GM19099 (cell line): ENCODE data around the gene NDST3.

Experiments used
- POLR2A ChIP-seq: IDR thresholded peaks from 3 replicates; pipeline ENCODE4 v1.6.1; 2011; ENCODE audit warnings: low read depth; ENCODE audit not compliant: insufficient read length; ENCODE audit errors: extremely low read depth

Gene NDST3

DNA sequence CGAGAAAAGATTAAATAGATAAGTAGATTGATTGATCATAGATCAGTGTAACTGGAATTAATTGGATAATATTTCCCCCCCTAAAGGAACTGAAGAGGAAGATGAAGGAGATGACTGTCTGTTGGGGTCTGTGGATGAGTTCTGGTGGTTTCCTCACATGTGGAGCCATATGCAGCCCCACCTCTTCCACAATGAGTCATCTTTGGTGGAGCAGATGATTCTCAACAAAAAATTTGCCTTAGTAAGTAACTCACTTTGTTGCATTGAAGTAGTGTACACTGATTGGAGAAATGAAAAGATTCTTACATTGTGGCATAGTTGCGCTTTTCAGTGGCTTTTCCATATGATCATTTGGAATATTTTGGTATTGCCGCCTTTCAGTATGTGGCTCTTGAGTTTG lies 80.4 kb downstream of the NDST3 start:
- TF ChIP-seq POLR2A, result no peak

DNA sequence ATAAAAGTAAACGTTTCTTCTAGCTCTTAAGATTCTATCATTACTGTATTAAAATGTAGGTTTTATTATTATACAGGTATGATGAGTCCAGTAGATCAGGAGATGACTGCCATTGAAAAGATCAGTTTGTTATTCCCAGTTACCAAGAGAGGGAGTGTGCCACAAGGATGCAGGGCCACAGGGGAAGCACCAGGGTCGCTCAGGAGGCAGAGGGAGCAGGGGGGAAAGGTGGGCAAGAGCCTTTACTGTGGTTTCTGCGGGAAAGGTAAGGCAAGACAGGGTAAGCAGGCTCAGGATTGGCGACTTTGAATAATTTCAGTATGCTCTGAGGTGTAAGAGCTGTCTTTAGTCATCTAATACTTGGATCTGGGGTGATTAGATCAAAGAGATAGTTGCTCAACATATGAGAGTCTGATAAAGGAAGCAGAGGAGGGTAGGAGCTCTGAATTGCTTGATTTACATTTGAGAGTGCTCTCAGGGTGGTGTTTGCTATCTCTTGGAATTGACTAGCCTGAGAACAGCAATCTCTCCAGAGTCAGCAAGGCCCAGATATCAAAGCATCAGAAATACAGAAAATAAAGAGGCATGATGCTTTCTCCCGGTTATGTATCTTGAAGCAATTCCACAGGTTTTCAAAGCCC lies 86.0 kb downstream of the NDST3 start:
- TF ChIP-seq POLR2A, result no peak

DNA sequence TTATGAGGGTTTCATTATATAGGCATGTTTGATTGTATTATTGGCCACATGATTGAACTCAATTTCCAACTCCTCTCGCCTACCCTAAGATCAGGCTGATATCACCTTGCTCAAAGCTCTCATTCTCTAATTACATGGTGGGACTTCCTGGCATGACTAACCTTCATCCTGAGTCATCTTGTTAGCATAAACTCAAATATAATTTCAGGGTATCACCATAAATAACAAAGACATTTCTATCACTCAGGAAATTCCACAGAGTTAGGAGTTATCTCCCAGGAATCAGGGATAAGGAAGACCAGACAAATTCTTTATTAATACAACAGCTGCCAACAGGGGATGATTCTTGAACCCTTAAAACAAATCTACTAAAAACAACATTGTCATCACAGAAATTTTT lies 90.7 kb downstream of the NDST3 start:
- TF ChIP-seq POLR2A, result no peak

DNA sequence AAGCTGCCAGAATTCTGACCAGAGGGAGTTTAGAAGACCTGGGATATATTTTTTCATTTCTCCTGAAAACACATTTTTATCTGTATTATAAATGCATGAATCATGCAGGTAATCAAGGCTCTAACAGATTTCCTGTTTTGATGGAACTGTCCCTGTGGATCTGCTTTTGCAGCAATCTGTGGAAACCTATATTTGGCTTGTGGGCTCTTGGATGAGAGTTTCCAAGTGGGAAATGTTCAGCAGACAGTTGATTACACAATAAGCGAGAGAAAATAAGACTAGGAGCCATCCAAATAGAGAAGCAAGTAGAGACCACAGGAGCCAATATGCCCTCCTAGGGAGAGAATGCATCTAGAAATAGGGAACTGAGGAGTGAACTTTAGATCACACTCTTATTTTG lies 105.0 kb downstream of the NDST3 start:
- no peak for TF ChIP-seq POLR2A

DNA sequence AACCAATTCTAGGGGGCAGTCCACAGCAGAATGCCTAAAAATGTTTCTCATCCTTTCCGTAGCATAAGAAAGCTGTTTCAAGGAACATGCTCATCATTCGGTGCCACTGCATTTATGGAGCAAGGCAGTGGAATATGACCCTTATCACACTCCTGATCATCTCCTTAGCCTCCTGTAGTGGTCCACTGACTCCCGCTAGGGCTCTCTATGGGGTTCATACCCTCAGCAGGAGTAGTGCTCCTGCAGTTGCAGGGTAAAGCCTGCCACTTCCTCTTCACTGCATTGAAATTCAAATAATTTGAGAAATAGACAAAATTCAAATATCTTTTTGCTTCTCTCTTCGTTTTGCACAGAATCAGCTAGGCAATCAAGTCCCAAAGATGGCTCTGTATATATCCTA lies 107.0 kb downstream of the NDST3 start:
- no peak for TF ChIP-seq POLR2A

DNA sequence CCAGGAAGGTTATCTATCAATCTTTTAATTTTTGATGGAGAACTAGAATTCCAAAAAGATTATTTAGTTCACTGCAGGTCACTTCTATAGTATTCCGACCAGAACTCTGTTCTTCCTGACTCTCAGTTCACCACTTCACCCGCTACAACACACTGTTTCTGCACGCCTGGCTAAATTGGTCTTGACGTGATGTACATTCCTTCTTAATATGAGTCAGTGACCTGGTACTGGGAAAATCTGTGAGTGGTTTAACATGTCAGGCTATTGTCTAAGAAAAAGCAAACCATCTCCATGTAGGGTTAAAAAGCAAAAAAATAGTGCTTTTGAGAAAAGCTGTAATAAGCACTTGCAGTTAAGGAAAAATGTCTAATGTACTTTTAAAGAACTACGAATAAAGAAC lies 120.4 kb downstream of the NDST3 start:
- TF ChIP-seq POLR2A, result no peak

DNA sequence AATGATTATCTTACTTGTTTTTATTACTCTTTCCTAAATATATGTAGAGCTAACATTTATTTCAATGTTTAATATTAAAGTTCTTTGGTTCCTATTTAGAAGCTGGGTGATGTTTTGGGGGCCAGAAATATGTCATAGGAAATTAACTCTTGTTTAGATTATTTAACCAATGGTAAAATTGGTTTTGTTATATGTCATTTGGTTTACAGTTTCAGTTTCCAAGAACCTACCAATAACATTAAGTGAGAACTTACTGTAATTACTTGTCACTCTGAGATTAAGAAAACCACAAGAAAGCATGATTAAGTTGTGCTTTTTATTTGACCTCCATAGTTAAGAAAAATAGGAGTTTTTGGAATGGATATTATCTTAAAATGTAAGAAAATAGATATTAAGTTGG lies 121.2 kb downstream of the NDST3 start:
- TF ChIP-seq POLR2A, result no peak

DNA sequence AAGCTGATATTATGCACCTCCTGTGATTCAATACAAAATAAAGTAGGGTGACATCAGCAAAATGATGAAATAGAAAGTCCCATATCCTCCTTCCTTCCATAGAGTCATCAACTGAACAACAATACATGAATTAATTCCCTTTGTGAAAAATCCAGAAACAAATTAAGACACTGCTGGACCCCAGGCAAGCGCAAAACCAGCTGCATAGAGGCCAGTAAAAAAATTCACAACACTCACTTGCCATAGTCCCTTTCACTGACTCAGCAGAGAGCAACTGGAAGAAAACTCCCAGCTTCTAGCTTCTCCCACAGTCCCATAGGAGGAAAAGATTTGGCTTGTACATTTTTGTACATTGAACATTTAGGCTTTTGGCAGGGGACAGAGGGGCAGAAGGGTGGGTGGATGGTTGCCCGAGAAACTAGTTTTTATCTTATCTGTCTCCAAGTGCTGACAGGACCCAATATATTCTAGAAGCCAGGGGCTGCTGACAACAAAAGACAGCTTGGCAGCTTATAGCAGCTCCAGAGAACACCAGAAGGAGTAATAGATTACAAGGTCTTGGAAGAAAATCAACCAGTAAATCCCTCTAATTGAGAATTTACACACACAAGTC lies 124.6 kb downstream of the NDST3 start:
- no peak for TF ChIP-seq POLR2A

DNA sequence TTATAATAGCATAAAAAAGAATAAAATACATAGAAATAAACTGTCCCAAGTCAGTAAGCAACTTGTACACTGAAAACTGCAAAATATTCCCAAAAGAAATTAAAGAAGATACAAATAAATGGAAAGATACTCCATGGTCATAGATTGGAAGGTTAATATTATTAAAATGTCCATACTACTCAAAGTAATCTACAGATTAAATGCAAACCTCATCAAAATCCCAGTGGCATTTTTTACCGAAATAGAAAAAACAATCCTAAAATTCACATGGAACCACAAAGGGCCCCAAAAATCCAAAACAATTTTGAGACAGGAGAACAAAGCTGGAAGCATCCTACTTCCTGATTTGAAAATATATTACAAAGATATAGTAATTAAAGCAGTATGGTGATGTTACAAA lies 133.0 kb downstream of the NDST3 start:
- TF ChIP-seq POLR2A, result no peak

DNA sequence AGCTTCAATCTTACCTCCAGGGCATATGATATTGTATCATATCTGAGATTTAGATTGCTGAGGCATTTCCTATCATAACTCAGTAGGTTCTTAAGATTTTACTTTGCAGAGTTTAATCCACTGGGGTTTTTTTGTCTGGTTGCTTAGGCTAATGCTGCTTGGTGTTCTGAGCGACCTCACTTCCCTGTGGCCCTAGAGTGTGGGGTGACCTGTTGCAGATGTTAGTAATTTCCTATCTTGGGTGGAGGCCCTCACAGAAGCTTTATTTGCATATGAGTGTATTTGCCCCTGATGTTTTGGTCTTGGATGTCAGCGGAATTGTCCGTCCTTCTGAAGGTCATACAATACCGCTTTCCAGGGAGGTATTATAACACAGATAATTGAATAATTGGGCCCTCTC lies 137.1 kb downstream of the NDST3 start:
- no peak for TF ChIP-seq POLR2A

DNA sequence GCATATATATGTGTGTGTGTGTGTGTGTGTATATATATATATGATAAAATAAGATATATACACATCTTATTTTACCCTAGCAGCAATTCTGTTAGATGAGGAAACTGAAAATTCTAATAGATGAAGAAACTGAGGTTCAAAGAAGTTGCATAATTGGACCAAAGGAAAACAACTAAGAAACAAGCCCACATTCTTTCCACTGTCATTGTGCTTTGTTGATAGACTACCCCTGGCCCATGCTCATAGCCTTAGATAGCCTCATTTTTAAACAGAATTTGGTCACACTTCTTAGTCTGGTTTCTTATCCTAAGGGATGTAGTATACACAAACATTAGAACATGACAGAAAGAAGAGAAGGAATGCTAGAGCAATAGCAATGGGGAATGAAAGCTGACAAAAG lies 138.8 kb downstream of the NDST3 start:
- no peak for TF ChIP-seq POLR2A

DNA sequence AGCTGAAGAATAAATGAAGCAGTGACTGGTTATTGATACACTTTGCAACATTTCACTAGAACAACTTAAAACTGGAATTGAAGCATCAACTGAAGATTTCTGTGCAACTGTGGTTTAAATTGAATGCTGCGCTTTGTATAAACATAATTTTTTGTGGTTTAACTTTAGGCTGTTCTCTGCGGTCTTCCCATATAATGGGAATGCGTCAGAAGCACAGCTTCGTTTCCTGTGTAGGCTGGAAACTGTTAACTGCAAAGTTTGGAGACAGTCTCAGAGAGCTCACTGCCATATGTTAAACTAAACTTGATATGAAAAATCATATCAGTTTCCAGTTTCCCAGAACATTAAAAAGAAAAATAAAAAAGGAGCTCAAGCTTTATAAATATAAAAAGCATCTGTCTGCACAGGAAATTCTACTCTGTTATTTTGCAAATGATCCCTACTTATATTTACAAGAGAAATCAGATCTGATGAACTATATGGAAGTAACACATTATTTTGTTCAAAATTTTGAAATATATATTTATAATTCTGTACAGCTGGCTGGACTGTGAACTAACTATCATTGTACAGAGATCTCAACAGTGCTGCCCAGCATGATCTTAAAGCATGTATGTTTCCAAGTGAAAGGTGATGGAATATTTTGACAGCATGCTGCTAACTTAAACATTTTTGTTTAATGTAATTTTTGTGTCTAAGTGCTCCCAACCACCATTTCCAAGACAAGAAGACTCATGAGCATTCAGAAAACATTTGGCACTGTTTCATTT lies 139.9 kb downstream of the NDST3 start:
- no peak for TF ChIP-seq POLR2A

DNA sequence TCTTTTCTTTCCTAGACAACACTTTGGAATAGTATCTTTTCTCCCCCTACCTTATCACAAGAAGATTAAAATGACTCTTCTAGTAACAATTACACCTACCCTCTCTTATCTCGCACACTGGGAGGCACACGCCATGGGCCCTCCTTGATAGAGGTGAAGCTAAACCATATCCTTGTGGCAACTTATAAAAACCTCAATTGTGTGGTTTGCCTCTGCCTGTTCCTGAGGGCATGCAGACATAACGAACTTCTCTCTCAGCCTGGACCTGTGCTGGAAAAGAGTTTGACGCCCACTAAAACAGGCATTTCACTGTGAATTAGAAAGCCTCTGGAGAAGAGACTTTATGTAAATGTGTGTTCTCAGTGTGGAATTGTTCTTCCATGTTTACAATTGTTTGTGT lies 141.2 kb downstream of the NDST3 start:
- no peak for TF ChIP-seq POLR2A

DNA sequence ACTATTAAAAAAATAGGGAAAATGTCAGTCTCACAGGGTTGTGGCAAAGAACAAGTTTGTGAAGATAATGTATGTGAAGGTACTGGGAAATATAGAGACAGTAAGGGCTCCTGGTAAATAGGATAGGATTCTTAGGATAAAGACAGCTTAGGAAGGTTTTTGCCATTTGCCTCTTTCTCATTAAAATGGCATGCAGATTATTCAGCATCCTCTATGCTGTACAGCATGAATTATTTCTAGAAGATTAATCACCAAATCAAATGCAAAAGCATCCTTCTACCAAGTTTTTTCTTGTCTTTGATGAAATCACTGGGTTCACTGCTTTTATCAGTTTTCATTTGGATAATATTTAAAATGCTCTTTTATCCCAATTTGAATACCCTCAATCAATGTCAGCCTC lies 142.8 kb downstream of the NDST3 start:
- no peak for TF ChIP-seq POLR2A

DNA sequence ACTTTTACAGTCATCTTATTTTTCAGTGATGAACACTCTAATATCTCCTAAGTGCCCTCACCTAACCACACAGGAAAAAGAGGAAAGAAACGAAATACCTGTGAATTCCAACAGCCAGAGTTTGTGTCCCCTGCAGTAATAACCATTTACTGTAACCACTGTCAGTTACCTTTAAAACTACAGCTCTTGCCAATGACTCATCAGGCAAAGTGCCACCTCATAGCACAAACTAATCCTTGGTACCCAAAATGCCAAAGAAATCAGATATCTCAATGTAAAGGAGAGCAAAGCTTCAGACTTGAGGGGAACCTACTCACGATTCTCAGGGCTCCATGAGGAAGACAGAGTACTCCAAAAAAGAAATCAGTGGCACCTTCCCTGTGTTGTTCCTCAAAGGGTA lies 146.5 kb downstream of the NDST3 start:
- no peak for TF ChIP-seq POLR2A

DNA sequence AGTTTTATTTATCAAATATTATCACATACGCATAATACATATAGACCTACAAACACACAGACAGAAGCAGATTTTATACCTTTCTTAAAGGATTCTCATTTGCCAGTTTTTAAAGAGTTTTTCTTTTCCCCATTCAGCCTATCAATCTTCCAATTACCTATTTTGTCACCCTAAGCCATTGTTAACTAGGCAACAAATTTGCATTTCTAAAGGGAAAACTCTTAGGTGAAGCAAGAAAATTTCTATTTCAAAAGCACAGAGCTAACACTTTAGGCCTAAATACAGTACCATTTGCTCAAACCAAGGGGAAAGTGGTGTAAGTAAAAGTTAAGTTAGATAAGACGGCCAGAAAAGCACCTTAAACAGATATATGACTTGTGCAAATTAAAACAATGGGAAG lies 156.6 kb downstream of the NDST3 start:
- no peak for TF ChIP-seq POLR2A
